Colon (tissue), 2 donors: ENCODE measurements around the gene PRPF38B.

ENCODE experiments used
- FAIRE-seq: peaks from 2 replicates; lab custom pipeline; 2012; peaks lifted over from hg19 to GRCh38; lab: Jason Lieb, UNC
- donor health status: control.
- donor health status: control.

PRPF38B gene

DNA sequence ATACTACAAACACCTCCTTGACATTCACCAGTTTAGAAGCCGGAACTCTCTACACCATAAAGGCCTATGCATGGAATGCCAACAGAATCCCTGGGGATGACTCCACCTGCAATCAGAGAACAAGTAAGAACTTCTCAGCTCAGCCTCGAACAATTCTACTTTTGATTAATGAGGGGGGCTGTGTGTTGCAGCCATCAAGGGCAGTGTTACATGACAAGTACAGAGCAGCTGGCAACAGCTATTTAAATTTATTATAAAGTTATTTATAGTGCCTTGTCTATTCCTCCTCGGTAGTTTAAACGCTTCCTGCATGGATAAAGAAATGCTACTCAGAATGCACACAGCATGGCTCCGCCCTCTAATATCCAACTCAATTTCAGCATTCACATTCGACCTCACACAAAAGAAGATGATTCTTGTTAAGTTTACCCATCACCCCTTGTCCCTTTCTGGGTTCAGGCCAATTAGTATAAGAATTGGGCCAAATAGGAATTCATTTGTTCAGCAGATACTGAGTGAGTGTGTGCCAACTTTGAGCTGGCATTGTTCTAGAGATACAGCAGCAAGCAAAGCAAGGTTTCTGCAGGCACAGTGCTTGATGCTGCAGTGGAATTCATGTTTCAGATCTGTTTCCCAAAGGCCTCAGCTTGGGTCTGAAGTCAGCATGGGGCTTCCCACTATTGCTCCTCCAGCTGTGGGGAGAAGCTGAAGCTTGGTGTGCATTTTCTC, 27.0 kb downstream of the PRPF38B start:
- no peak for FAIRE-seq

DNA sequence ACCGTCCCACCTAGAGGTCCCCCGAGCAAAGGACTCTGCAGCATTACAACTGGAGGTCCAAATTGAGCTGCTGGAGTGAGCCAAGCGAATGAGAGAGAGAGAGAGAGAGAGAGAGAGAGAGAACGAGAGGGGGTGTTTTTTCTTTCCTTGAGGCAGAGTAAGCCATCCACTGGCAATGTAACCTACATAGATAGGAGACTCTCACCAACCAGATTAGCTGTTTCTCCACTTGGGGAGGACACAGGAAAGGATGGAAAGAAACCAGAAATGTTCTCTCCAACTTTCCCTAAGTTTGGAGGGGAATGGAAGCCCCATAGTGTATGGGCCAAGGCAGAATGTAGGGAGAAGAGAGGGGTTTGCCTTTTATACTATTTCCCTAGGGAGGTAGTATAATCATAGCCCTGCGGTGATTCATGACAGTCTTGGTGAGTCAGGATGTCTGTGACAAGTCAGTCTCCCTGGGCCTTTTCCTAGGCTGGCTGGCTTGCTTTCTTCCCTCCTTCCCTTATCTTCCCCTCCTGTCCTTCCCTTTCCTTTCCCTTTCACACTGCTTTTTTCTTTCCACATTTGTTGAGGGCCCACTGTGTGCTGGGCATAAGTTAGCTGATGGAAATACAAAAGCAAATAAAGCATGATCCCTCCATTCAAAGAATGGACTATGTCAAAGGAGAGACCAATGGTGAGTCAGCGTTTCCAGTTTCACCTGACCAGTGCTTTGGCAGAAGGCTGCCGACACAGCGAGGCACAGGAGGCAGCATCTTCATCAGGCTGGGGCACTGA, 27.7 kb downstream of the PRPF38B start:
- no peak for FAIRE-seq

DNA sequence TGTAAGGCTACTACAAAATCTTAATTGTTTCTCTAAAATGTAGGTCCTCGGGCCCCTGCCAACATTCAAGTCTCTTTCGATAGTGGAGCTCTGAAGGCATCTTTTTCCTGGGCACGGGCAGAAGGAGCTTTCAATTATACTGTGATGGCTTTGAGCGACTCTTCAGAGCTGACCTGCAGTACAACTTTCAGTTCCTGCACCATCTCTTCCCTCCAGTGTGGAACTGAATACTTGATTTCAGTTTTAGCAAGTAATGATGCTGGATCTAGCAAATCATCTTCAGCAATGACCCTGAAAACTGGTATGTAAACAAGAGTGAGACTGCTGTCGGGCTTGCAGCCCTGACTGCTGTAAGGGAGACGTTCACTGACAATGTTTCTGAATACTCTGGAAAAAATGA, 30.2 kb downstream of the PRPF38B start:
- FAIRE-seq = no peak

DNA sequence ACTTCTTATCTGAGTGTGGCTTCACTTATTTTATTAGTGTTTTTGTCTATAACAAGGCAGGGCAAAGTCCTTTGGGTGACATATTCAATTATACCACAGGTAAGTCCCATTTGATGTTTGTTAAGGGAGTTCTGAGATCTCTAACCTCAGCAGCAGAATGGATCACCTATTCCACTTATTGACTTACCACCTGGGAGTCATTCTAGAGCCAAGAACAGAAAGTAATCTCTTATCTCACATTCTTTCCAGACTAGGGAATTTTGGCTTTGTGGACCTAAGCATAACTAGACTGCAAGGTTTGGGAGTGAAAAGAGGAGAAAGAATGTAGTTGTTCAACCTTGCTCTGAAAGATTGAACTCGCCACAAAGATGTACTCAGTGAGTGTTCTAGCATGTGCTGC, 33.8 kb downstream of the PRPF38B start:
- no peak for FAIRE-seq

DNA sequence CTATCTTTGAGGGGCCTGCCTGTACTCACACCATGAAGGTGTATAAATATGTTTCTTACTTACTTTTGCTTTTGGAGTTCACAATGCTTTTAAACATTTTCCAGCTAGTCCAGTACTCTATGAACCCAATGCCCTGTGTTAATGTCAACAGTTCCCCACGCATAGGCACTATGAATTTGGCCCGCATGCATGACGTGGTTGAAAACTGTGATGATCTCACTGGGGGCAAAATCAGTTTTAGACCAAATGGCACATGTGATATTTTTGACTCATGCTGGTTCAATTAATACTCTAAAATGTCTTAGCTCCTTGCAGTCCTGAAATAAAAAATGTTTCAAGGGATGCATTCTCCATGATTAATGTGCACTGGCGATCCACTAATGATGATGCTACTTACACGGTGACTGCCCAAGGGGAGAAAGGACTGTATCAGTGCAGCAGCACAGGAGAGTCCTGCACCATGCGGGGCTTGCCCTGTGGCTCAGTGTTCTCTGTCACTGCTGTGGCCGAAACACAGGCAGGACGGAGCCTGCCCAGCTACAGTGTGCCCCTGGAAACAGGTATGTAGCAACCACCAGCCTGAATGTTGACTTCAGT, 36.3 kb downstream of the PRPF38B start:
- no peak for FAIRE-seq

DNA sequence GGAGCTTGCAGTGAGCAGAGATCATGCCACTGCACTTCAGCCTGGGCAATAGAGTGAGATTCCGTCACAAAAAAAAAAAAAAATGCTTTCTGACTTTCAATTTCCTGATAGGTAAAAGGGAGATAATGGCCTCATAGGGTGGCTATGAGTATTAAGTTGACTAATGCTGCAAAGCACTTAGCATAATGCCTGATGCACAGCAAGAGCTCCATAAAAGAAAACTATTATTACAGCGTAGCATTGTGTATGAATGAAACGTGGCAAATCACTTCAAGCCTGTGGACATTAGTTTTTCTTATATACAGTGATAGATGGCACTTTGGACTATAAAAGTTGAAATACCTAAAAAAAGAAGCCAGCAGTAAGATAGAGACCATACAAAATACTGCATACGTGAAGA, 37.4 kb downstream of the PRPF38B start:
- FAIRE-seq = no peak

DNA sequence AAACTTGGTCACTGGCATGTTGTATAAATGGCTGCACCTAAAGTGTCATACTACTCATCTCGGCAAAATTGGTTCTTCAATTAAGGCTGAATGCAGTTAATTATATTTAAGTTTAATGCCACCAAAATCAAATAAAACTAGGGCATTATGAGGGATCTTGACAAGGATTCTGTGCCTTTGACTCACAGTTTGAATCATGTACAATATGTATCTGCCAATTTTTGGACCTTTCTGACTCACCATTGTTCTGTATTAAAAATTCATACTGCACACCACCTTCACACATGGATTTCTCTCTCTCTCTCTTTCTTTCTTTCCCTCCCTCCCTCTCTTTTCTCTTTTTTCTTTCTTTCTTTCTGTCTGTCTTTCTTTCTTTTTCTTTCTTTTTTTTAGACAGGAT, 40.3 kb downstream of the PRPF38B start:
- no peak for FAIRE-seq

DNA sequence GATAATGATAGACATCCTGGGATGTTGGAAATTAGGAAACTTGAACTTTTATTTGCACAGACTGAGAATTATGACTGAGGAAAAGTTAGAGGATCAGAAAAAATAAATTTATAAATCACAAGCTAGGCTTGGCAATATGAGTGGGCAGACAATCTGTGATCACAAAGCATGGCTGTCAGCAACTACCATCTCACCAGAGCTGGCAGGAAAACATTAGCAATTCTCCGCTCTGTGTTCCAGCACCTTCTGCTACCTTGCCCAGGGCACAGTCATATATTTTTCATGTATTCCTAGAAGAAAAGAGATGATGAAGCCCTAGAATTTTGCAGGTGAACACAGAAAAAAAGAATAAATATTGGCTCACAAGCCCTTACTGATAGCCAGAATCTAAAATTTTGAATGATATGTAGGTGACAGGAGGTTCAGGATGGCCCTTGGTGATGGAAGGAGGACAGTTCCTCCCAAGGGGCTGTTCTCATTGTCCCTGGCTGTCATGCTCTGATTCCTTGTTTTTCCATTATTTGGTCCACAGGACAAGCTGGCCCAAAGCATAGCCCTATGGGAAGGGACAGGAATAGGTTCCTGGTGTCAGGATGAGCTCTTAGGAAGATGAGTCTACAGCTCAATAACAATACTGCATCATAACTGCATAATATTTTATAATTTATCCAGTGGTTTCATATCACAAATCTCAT, 42.2 kb downstream of the PRPF38B start:
- FAIRE-seq = no peak

DNA sequence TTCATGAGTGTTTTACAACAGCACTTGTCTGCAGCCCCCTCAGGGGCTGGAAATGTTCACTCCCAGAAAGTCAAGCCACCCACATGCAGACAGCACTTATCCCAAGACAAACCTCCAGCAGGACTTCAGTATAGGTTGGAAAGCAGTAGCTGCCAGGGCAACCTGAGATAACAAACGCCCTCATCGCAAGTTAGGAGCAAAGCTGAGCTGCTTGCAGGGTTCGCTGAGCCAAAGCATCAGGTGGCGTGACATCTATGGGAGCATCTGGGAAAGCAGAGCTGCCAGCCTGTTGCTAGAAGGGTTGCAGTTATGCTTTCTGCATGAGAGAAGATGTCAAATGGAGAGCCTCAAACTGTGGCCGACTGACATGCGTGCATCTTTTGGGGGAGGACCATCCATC, 50.1 kb downstream of the PRPF38B start:
- no peak for FAIRE-seq

DNA sequence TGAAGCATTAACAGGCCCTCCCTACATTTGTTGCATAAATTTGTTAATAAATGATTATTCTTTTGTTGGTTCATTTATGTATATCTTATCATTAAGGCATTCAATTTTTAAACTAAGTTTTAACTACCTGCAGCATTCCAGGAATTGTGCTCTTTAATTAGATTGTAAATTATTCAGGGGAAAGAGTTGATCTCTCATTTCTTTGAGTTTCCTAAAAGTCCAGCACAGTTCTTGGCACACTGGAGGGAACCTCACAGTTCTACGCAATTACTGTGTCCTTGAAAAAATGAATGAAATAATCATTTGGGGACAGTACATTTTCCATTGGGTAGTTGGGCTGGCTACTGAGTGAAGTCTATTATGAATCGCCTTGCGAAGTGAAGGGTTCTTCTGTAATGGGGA, 53.9 kb downstream of the PRPF38B start:
- no peak for FAIRE-seq

DNA sequence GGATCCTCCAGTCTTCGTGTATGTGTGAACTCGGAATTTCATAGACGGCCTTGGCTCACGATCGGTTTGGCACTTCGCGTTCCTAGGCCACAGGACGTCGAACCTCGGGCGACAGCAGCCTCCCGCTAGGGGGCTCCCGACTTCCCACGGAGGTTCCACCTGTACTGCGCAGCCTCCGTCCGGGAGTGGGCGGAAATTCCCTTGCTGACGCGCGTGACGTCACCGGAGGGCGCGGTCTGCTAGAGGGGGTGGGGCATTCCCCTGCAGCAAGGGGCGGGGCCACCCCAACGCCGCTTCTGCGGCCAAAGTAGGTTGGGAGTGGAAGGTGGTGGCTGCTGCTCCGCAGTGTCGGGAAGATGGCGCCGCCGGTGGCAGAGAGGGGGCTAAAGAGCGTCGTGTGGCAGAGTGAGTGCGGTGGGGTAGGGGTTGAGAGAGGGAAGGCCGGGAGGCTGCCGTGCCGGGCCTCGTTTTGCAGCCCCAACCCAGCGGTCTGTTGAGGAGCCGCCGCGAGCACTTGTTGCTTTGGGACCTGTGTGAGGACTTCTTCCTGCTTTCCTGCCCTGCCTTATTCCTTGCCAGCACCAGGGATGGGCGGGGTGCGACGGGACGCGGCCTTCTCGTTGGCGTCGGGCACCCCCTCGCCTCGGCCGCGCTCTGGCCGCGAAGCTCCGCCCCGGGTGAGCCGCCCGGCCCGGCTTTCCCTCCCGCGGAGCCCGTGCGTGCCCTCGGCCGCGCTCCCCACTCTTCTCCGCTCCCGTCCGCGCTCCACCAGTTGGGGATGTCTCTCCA, 54.5 kb downstream of the PRPF38B start, which contains the start of gene STXBP3:
Gene STXBP3, plus strand, starts transcription at position 293 of the 789 bp plus-strand sequence. Its CDS starts 64 bp downstream, at position 357.
- peak; percentile 14 for FAIRE-seq

DNA sequence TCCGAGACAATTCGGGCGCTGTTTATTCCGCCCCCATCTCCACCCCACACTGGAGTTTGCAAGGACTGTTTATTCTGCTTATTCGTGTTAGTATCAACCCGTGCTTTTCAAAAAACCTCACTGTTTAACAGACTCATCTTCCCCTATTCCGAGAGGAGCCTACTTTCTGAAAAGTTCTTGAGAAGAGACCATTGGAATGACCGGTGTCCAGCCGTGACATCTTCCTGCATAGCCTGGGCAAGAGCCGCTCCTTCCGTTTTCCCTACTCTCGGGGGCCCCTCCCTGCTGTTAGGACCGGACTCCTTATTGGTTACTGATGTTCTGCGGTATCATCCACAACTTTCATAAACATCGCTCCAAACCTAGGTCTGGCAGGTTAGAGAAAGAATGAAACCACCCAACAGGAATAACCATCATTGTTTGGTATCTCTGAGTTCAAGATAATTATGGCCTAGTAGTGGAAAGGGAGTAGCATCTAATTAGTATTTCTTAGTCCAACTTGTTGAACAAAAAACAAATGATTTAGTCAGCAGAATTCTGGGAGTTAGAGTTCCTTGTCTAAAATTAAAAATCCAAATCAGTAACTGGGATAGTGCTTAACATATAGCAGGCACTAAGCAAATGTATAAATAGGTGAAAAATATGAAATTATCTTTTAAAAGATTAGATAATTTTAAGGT, 55.2 kb downstream of the PRPF38B start:
- no peak for FAIRE-seq

DNA sequence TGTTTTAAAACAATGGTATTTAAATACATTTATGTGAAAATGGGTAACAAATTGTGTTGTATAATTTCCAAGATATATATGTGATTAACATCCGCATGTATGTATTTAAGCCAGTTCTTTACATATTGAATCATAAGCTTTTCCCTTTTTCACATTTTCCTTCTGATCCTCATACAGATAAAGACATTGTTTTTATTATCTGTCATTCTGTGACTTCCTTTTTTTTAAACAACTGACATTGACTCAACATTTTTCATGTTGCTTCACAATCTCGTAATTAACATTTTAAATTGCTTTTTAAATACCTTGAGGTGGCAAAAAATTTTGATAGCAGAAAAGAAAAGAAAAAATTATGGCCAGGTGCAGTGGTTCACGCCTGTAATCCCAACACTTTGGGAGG, 55.8 kb downstream of the PRPF38B start:
- FAIRE-seq = no peak

DNA sequence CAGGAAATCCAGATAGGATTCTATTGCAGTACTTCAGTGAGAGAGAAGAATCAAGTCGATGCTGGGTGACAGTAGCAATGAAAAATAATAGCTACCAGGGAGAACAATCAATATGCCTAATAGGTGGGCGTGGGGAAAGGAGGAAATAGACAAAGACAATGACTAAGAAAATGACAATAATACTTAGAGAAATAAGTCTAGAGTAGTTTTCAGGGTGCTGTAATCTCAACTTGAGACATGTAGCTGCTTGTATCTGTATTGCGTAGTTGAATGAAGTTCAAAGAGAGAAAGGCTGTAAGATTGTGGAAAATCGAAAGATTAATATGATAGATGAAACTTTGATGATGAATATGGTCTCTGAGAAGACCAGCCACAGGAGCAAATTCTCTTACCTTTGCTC, 57.0 kb downstream of the PRPF38B start:
- no peak for FAIRE-seq

DNA sequence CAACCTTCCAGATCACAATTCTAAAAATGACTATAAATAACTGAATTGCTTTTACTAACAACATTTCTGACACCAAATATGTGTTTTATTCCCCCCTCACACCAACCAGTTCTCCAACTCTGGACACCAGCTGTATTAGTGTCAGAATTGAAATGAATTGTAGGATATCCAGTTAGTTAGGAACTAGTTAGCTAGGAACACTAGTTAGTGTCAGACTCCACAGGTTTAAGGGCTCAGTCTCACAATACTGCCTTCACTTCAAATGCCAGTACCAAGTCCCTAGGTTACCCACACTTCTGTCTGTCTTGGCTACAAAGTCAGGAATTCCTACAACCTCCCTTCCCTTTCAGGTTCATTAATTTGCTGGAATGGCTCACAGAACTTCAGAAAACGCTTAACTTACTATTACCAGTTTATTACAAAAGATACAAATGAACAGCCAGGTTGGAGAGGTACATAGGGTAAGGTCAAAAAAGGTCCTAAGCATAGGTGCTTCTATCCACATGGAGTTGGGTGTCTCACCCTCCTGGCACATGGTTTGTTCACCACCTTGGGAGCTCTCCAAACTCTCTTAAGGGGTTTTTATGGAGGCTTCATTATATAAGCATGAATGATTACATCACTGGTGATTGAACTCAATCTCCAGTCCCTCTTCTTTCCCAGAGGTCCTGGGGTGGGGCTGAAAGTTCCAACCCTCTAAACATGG, 58.5 kb downstream of the PRPF38B start:
- no peak for FAIRE-seq
